Mammary epithelial cell (primary cell): ENCODE data around the gene SCG2.

Source experiments
- CTCF ChIP-seq, 2 donors: IDR thresholded peaks in 1 of 2; conservative IDR thresholded peaks in 1 of 2; 2 replicates each; pipeline ENCODE4 v1.5.1; 2011 to 2012; ENCODE audit warnings: inconsistent platforms in 2 of 2, low read length in 2 of 2, mild to moderate bottlenecking in 2 of 2, control low read depth in 1 of 2, low read depth in 1 of 2; ENCODE audit not compliant: insufficient read depth in 1 of 2; ENCODE audit errors: extremely low read depth in 1 of 2
- EZH2 ChIP-seq: IDR thresholded peaks from 2 replicates; pipeline ENCODE4 v1.6.1; 2012; ENCODE audit warnings: low read length, inconsistent platforms, borderline replicate concordance

GRCh38 chr2:223599640-223600380 lies 2.4 kb downstream of the SCG2 start:
- no peak for TF ChIP-seq CTCF (conservative IDR thresholded peaks at IDR 0.05 in 1 of 2, IDR thresholded peaks at IDR 0.05 in 1 of 2; ENCODE audit: extremely low read depth in 1 of 2, insufficient read depth in 1 of 2, low read depth in 1 of 2, low read length in 2 of 2)
- TF ChIP-seq EZH2, result no peak
